T-helper 1 cell treated with Interleukin-12 subunit alpha and Interleukin-12 subunit beta and Interleukin-4 antibody, amounts not matched to agents 30 ng/mL and 1 ng/mL, for 36 hours (primary cell): ENCODE data around the gene GREB1. TPM values are rescaled to one million over a fixed set of nuclear protein-coding genes. Genes with fewer than 3 reads are reported as not detected.

Experiments used
- intact Hi-C: fragments of 100-400 bp; cut with micrococcal nuclease; formaldehyde crosslinking; loops from one replicate; pipeline ENCODE4 v1.15.1; 2024
- total RNA-seq: library from RNA; stranded (reverse); gene quantifications from 2 replicates; pipeline ENCODE4 v1.2.3, GENCODE V29; 2022

Gene GREB1
- total RNA-seq, 1 donor from 2014 or later = 0.12 TPM

DNA sequence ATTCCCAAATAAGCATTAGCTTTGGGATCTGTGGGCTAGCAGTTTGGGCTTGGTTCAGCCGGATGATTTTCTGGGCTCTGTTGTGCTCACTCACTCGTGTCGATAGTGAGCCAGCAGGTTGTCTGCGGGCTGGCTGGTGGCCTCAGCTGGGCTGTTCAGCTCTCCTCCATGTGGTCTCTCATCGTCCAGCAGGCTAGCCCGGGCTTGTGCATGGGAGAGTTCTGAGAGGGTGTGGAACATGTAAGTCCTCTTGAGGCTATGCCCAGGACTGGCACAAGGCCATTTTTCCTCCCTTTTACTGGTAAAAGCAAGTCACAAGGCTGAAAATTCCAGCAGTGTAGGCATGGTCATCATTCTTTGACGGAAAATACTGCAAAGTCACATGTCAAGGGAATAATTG, 97.6 kb downstream of the GREB1 start:
- intact Hi-C loops = no loop called here

GRCh38 chr2:11633923-11634478, 100.2 kb downstream of the GREB1 start:
- intact Hi-C loops = no loop called here

GRCh38 chr2:11634584-11634983, 100.7 kb downstream of the GREB1 start:
- intact Hi-C loops = no loop called here

- intact Hi-C loops = no loop called here
Measured at GRCh38 chr2:11635141-11635540, 101.3 kb downstream of the GREB1 start.

- intact Hi-C loops = no loop called here
Measured at GRCh38 chr2:11636593-11637295, 102.9 kb downstream of the GREB1 start.

GRCh38 chr2:11637546-11637945, 103.7 kb downstream of the GREB1 start:
- intact Hi-C loops = no loop called here

- intact Hi-C loops = no loop called here
Measured at GRCh38 chr2:11639503-11639902, 105.7 kb downstream of the GREB1 start.

GRCh38 chr2:11640132-11640531, 106.3 kb downstream of the GREB1 start:
- intact Hi-C loops = no loop called here

GRCh38 chr2:11642972-11643371, 109.1 kb downstream of the GREB1 start:
- intact Hi-C loops = no loop called here

- intact Hi-C loops = no loop called here
Measured at GRCh38 chr2:11644293-11644692, 110.4 kb downstream of the GREB1 start.

- intact Hi-C loops = no loop called here
Measured at GRCh38 chr2:11646530-11646929, 112.7 kb downstream of the GREB1 start.

DNA sequence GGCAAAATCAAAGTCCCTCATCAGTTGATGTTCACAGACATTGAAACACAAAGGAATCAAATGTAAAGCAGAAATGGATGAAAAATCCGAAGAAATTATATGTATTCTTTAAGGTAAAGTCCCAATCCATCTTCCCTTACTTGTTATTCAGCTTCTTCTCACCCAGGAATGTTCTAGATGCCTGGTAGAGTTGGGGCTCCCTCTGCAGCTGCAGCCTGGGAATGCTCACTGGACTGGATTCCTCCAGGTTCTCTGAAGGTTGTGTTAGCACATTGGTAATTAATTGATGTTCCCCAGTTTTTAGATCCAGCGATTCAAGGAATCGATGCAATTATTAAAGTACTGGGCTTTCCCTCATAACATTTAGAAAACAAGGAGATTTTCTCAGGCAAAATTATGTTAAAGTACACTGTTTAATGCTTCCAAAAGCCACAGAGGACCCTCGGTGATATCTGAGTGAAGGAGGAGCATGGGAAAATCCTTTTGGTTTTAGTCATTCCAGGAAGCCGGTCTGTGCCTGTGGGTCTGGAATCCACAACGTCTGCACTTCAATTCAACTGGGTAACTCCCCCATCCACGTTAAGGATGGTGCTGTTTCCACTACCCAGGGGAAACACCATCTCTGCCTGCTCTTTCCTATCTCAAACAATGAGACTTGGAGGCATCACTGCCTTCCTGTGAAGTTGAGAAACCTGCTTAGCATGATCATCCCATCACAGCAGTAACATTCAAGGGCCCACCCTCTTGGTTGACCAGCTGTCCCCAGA, 114.2 kb downstream of the GREB1 start:
- intact Hi-C loops = no loop called here

- intact Hi-C loops = no loop called here
Measured at GRCh38 chr2:11649093-11649492, 115.2 kb downstream of the GREB1 start.

DNA sequence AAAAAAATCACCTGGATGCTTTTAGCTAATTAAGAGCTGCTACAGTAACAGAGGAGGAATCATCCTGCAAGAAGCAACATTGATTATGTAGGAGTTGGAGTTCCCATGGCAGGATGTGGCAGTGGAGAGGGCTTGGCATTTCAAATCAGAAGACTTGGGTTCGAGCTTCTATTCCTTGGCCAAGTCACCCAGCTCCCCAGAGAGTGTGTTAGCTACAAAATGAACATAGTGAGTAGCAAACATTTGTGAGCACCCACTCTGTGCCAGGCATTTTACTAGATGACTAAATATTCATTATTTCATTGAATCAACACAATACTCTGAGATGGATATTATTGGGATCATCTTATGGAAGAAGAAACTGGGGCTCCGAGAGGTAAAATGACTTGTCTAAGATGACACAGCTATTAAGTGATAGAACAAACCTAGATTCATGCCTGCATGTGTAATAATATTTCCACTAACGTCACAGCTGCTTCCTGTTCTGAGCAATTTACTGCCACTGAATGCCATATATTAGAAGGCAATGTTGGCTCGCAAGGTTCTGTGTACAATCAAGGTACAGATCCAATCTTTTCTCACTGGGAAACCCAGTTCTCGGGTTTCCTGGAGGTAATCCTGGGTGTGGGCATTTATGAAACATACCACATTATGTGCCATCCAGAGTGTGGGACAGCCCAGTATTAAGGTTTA, 118.2 kb downstream of the GREB1 start:
- intact Hi-C loops = no loop called here

DNA sequence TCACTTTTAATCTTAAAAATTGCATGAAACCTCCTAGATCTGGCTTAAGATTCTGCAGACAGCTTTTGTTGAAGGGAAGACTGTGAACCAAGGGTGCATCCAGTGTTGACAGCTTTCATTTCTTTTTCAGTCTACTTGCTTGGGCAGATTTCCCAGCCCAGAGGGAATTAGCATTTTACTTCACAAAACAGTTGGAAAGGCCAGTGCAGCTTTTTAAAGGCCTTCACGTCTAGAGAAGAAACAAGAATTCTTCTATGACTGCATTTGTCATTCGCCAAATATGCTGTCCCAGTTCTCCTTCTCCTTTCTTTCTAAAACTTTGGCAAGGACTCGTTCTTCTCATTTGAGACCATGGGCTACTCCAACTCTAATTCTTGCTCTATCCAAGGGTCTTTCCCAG, 118.7 kb downstream of the GREB1 start:
- intact Hi-C loops = no loop called here

DNA sequence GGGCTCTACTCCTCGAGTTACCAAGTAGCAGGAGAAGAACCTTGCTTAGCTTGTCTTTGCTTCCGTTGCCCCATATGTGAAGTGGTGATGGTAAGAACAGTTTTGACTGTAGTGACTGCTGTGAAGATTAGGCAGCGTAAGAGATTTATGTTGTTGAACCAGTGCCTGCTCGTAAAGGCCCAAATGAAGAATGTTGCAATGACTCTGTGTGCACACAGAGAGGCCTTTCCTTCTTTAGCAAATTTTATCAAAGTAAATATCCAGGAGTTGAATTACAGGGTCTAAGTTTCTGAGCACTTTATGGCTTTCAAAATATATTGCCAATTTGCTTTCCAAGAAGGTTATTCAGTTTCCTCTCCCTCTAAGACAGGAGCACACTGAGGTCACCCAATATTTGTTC, 121.7 kb downstream of the GREB1 start:
- intact Hi-C loops = no loop called here

GRCh38 chr2:11656252-11656651, 122.4 kb downstream of the GREB1 start:
- intact Hi-C loops = no loop called here

GRCh38 chr2:11656671-11657101, 122.8 kb downstream of the GREB1 start:
- intact Hi-C loops = no loop called here

DNA sequence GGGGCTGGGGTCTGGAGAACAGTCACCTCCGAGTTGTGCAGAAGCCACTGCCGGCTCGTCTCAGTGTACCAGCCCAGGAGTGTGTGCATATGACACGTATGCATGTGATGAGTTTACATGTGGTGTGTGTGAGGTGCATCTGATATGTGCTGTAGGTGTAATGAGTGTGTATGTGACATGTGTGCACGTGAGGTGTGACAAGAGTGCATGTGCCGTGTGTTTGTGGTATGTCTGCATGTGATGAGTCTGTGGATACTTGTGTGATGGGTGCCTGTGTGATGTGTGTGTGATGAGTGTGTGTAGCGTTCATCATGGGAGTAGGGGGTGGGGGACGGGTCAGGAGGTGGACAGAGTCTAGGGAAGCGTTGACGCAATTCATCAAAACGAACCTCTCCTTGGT, 123.3 kb downstream of the GREB1 start:
- intact Hi-C loops = no loop called here

GRCh38 chr2:11657646-11658045, 123.8 kb downstream of the GREB1 start:
- intact Hi-C loops = no loop called here

GRCh38 chr2:11658208-11659114, 124.6 kb downstream of the GREB1 start:
- intact Hi-C loops = no loop called here
